ENCODE data around the gene ARAP2. TPM values are rescaled to one million over a fixed set of nuclear protein-coding genes. Genes with fewer than 3 reads are reported as not detected.

Gene ARAP2
- total and polyA plus RNA-seq, 2 donors (not counting 3 experiments of a cell fraction or from before 2014, with no cell fraction given), result not detected

DNA sequence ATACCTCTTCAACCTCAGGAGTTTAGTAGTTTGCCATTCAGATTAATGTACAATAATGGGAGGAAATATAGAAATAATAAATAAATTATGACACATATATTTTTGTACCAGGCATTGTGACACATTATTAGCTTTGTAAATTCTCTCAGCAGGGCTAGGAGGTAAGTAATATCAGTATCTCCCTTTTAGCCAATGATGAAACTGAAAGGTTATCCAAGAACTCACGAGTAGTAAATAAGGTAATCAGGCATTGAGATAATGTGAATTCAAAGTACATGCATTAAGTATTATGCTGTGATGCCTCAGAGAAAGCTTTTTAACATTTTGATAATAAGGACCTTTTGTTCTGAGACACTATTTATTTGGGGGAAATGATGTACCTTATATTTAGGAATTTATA lies 5.3 kb upstream of the ARAP2 start:
- dilution Hi-C loops (cut with MboI; ENCODE audit: extremely low pct_ligation_motif_present, low sequenced_read_pairs), result no loop called here
- intact Hi-C loops (cut with micrococcal nuclease), result no loop called here

More for the DNA sequence above, 5.3 kb upstream of the ARAP2 start:
- DNase-seq (ENCODE audit: low read depth, low spot score) (no peak), FAIRE-seq (no peak)
- CTCF ChIA-PET, result interaction anchor here (1.0 kb wide), 1 partner anchor 18 kb away, joined by 3 read pairs; no protein-coding TSS in a partner anchor
- no TSS peak for BruUV-seq (replicated peaks)
- Histone ChIP-seq H3K4me2 (ENCODE audit: insufficient read depth, low read length) (no peak overlapping the region), H3K79me2 (ENCODE audit: control insufficient read depth, insufficient read depth, low read length) (no peaks in the 10 kb centered on the region), H2AFZ (ENCODE audit: low read depth, low read length) (no peak overlapping the region), H4K20me1 (replicated peaks; ENCODE audit: control insufficient read depth, extremely low read depth, insufficient read depth, low read length) (no peaks in the 10 kb centered on the region), H3K4me1 (ENCODE audit: control insufficient read depth, extremely low read depth, insufficient read depth, low read length) (no peaks in the 10 kb centered on the region), H3K36me3 (ENCODE audit: control insufficient read depth in 2 of 2, extremely low read depth in 1 of 2, insufficient read depth in 2 of 2, low read length in 2 of 2) (no peaks in the 10 kb centered on the region), H3K27me3 (ENCODE audit: control insufficient read depth in 2 of 2, insufficient read depth in 2 of 2, low read length in 2 of 2) (peaks cover 0 to 3% of the 10 kb centered on the region in 2 experiments), H3K4me3 (replicated peaks in 1 of 3; ENCODE audit: insufficient read depth in 1 of 3, low read depth in 1 of 3, low read length in 3 of 3) (no peak overlapping the region), H3K9ac (replicated peaks; ENCODE audit: extremely low read depth, insufficient read depth, low read length) (no peak overlapping the region), H3K9me3 (replicated peaks; ENCODE audit: control insufficient read depth, insufficient read depth, low read length) (no peaks in the 10 kb centered on the region), H3K27ac (ENCODE audit: insufficient read depth, low read depth, low read length) (no peak overlapping the region), H3K9me1 (replicated peaks; ENCODE audit: control insufficient read depth, extremely low read depth, insufficient read depth, low read length) (no peaks in the 10 kb centered on the region)
- no peak for TF ChIP-seq JUN (IDR thresholded peaks at IDR 0.05; ENCODE audit: borderline replicate concordance, insufficient read depth, insufficient read length, low read depth)
- TF ChIP-seq CTCF (IDR thresholded peaks at IDR 0.05; ENCODE audit: extremely low read depth in 1 of 2, insufficient read depth in 1 of 2, low read depth in 1 of 2, low read length in 2 of 2), result no peak
- no peak for TF ChIP-seq POLR2A (IDR thresholded peaks at IDR 0.05; ENCODE audit: low read depth, low read length)
- no peak for TF ChIP-seq MYC (IDR thresholded peaks at IDR 0.05; ENCODE audit: low read depth, low read length)
- TF ChIP-seq EZH2 (IDR thresholded peaks at IDR 0.05; ENCODE audit: borderline replicate concordance, low read depth, low read length, severe bottlenecking), result no peak
- TF ChIP-seq POLR2AphosphoS5 (IDR thresholded peaks at IDR 0.05; ENCODE audit: insufficient read depth, low read depth, low read length), result no peak
- TF ChIP-seq GATA2 (IDR thresholded peaks at IDR 0.05; ENCODE audit: insufficient read depth, insufficient read length, low read depth, low read length), result no peak
- POLR2A ChIA-PET, result no interaction called here

Data from endothelial cell of umbilical vein (primary cell).